NCI-H2196 treated with DMSO at 0.1 percent for 48 hours (cell line): ENCODE measurements around the gene ABCD1.
"Not testable (repeated sequence)": the region's sequence is repeated elsewhere in the genome, so short reads cannot be mapped to it uniquely, and the experiment has no call there.

Source experiments
- DNase-seq: peaks from one replicate; lab custom pipeline; 2025; ENCODE audit not compliant: unreplicated experiment; lab: John Stamatoyannopoulos, UW

Gene ABCD1

DNA sequence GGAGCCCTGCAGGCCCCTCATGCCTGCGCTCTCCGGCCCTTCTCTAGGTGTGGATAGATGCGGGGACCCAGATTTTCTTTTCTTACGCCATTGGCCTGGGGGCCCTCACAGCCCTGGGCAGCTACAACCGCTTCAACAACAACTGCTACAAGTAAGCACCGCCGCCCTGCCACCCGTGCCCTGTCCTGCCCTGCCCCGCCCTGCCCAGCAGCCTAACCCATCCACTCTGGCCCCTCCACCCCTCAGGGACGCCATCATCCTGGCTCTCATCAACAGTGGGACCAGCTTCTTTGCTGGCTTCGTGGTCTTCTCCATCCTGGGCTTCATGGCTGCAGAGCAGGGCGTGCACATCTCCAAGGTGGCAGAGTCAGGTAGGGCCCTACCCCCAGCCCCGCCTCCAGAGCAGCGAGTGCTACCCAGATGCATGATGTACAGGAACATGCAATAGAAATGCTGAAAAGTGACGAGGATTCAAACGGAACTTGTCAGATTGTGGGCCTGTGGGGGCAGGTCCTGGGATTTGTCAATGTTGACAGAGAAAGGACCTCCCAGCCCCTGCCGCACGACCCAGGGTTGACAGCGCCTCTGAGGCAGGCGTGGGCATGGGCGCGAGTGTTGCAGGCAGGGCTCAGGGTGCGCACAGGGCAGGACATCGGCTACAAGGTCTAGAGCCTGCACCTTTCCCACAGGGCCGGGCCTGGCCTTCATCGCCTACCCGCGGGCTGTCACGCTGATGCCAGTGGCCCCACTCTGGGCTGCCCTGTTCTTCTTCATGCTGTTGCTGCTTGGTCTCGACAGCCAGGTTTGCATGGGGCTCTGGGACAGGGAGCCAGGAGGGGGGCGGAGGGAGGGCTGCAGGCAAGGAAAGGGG is 31.2 kb upstream of the ABCD1 start:
- no peak for DNase-seq

DNA sequence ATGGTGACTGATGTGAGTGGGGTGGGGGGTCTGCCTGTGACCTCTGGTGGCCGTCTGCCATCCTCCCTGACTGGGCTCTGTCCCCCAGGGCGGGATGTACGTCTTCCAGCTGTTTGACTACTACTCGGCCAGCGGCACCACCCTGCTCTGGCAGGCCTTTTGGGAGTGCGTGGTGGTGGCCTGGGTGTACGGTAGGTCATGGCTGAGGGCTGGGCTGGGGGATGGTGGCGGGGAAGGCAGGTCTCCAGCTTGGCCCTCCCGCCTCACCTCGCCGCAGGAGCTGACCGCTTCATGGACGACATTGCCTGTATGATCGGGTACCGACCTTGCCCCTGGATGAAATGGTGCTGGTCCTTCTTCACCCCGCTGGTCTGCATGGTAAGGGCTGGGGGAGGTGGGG is 30.4 kb upstream of the ABCD1 start:
- DNase-seq = not testable (repeated sequence)

DNA sequence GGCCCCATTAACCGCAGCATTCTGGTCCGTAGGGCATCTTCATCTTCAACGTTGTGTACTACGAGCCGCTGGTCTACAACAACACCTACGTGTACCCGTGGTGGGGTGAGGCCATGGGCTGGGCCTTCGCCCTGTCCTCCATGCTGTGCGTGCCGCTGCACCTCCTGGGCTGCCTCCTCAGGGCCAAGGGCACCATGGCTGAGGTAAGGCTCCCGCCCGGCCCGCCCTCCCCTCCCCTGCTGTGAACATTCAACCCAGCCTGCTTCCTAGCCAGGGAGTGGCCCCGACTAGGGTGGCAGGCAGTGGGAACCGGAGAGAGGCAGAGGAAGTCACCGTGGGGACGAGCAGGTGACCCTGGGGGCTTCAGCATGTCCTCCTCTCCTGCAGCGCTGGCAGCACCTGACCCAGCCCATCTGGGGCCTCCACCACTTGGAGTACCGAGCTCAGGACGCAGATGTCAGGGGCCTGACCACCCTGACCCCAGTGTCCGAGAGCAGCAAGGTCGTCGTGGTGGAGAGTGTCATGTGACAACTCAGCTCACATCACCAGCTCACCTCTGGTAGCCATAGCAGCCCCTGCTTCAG is 29.9 kb upstream of the ABCD1 start:
- DNase-seq = no peak

DNA sequence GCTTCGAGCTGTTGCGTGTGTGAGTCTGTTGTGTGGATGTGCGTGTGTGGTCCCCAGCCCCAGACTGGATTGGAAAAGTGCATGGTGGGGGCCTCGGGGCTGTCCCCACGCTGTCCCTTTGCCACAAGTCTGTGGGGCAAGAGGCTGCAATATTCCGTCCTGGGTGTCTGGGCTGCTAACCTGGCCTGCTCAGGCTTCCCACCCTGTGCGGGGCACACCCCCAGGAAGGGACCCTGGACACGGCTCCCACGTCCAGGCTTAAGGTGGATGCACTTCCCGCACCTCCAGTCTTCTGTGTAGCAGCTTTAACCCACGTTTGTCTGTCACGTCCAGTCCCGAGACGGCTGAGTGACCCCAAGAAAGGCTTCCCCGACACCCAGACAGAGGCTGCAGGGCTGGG is 28.6 kb upstream of the ABCD1 start:
- DNase-seq = no peak

DNA sequence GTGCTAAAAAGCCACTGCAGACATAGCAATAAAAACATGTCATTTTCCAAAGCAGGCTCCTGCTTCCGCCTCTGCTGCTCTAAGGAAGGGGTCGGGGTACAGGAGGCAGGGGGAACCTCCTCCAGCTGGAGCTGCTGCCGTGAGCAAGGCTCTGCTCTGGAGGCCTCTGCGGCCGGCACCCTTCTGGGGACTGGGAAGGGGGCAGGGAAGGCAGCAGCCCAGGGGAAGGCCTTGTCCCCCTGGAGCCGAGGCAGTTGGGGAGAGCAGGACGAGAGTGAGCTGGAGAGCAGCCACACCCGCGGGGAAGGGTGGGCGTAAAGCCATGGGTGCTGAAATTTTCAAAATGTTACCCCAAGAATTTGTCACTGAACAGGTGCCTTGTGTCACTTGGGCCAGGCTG is 28.1 kb upstream of the ABCD1 start:
- not testable (repeated sequence) for DNase-seq

DNA sequence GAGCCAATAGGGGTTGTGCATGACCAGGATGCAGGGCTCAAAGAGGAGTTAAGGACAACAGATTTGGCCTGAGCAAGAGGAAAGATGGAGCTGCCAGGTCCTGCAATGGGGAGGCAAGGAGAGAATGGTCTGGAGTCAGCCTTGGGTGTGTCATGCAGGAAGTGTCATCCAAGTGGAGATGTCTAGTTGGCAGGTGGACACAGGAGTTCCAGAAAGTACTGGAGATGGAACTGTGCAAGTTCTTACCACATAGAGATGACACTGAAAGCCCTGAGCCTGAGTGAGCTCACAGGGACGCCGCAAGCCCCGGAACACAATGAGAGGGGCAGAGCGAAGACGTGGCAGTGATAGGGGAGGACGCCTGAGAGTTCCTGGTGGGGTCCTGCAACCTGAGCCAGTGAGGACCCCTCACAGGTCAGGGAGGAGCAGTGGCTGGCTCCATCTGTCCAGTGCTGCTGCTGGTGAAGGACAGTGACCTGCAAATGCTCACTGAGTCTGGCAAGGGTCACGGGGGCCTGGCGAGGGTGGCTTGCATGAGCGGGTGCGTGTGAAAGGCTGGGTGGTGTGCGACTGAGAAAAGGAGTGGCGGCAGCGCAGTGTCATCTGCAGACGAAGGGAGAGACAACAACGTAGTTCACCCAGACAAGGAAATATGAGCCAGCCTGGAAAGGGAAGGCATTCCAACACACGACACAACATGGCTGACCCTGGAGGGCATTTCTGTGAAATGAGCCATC is 27.5 kb upstream of the ABCD1 start:
- not testable (repeated sequence) for DNase-seq

DNA sequence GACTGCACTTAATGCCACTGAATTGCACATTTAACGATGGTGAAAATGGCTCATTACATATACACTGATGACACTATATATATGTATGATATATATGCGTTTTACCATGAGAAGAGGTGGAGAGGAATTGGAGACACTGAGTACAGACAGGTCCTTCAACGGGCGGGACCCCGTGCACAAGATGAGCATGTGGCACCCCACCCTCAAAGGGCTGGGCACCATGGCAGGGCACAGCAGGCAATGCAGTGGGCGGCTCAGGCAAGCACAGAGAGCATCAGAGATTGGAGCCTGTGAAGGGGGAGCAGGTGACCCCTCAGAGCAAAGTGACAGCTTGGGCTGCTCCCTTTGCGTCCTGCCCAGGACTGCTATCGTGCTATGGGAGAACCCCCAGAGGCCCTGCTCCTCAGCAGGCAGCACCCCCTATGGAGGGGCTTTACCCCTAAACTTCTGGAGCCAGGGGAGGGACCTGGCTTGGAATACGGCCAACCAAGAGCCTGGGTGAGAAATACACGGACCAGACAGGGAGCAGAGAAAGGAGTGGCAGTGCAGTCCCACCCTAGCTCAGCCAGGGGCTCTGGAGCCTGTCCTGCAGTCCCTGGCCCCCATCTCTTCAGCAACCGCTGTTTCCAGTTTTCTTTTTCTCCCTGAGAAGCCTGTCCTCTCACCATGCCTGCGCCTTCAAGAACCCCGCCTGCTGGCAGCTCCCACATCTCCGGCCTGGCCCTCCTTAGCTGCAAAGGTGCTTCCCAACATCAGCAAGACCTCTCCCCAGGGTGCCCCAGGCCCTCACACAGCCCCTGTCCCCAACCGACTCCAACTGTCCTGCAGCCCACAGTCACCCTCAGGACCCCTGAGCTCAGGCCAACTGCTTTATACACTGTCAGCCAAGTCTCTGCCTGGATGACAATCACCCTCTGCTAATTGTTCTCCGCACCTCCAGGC is 26.5 kb upstream of the ABCD1 start:
- no peak for DNase-seq

DNA sequence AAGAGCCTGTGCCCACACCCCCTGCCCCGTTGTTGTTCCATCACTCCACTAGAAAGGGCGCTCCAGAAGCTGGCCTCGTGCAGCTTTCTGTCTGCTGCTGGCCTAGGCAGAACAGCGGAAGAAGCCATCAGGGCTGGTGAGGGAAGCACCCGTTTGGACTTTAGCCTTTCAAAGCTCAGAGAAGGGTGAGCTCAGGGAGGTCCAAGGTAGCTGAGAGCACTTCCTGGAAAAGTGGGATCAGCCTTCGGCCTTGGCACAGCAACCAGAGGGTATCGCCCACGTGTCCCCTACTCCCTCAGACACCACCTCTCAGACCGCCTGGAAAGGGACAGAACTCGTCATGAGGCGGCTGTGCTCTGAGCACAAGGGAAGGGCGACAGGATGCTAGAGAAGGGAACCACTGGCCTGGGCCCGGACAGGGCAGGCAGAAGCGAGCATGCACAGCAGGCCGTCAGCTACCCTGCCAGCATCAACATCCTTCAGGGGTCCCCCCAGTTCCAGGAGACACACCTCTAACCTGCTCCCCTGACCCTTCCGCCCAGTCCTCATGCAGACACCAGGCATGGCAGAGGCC is 25.4 kb upstream of the ABCD1 start:
- DNase-seq = not testable (repeated sequence)

DNA sequence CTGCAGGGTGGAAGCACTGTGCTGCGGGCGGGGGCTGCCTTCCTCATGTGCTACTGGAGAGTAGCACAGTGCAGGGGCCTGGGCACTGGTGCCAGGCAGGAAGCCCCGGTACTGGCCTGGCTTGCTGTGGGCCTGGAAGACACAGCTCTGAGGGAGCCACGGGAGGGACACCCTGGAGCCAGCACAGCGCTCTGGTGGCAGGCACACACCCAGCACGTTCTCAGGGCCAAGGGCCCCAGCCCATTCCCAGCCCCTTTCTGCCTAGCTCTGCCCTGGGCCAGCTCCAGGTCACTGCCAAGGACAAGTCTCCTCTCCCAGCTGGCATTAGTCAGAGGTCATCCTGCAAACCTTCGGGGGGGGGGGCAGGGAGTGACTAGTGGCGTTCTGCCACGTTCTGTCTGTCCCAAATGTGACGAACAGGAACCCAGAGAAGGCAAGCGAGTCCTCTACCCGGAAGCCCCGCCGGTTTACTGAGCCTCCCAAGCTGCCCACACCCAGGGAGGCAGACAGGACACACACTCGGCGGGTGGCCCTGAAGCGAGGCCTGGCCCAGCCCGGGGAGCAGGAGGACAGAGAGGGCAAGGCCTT is 24.8 kb upstream of the ABCD1 start:
- DNase-seq = not testable (repeated sequence)

DNA sequence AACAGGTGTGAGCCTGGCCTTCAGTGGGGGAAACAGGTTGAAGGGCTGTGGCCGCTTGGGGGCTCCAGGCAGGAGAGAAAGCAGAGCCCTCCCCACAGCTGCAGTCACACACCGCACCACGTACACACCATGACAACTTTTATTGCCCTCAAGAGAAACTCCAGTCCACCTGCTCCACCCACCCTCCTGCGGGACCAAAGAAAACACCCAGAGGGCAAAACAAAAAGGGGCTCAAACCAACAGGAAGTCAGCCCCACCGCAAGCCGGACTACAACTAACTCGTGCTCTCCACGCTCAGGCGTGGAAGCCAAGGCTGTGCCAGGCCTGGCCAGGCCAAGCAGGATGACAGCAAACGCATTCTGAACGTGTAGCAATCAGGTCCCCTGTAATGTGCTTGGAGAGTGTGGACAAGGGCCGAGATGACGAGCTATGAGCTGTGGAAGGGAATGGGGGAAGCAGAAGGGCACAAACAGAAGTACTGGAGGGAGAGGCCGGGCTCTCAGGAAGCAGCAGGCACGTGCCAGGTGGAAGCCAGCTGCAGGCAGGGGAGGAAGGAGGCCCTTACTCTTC is 24.2 kb upstream of the ABCD1 start:
- no peak for DNase-seq

DNA sequence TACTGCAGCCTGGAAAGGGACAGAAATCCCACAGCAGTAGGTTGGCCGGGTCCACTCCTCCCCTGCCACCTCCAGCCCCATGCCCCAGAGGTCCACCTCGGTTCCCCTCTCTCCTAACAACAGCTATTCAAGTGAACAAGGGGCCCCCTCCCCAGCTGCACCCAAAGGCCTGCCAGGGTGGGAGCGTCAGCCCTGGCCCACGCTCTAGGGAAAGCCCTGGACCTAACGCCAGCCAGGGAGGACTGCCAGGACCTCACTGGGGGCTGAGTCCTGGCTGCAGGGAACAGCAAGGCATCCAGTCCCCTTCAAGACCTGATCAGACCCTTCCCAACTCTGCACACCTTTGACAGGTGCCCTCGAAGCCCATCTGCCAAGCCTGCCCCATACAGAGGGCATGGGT is 23.7 kb upstream of the ABCD1 start:
- no peak for DNase-seq

DNA sequence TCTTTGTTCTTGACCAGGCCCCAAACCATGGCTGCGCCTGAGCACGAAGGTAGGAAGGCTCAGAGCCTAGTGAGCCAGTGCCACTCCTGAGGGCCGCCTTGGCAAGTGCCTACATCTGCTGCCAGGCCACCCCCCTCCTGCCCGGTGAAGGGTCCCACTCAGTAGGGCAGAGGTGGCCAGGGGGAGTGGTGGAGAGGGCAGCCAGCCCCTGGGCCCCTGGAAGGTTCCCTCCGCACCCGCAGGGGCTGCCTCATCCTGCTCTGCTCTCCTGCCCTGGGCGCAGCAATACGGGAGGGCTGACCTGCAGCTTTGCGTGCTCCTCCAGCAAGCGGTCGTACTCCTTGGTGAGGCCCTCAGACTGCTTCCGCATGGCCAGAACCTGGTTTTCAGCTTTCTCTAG is 22.9 kb upstream of the ABCD1 start:
- no peak for DNase-seq

DNA sequence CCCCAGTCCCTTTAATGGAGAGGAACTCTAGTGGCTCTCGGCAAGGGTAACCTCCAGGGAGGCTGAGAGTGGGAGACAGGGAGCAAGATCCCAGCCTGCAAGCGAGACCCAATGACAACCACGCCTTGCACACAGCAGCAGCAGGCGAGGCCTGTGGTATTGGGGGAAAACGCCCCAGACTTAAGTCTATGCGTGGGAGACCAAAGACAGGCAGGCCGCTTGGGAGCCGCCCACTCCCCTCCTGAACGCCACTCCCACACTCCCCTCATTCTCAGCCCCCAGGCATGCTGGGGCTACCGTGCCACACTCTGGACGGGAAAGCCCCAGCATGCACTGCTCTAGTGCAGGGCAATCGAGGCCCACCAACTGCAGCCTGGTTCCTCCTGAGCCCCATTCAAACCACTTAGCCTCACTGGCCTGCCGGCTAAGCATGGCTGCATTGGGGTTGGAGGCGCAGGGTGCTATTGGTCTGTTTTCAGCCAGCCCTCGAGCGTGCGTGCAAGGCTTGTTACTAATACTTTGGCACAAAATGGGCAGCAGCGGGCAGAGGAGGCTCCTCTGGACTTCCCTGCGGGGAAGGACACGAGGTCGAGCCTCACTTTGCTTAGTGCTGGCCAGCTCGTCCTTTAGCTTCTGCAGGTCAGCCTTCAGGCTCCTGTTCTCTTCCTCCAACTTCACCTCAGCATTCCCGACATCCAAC is 22.2 kb upstream of the ABCD1 start:
- DNase-seq = no peak

DNA sequence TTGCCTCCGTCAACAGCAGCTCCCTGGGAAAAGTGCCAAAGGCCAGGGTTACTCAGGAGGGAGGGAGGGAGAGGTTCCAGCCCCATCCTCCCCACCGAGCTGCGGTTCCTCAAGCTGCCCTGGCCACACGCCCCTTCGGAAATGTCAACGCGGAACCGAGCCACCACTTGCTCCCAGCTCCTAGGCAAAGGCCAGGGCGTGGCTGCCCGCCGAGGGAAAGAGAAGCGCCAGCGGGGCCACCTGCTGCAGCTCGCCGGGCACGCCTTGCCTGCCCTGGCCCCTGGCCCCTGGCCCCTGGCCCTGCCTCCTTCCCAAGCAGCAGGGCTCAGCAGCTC is 21.7 kb upstream of the ABCD1 start:
- DNase-seq = no peak

DNA sequence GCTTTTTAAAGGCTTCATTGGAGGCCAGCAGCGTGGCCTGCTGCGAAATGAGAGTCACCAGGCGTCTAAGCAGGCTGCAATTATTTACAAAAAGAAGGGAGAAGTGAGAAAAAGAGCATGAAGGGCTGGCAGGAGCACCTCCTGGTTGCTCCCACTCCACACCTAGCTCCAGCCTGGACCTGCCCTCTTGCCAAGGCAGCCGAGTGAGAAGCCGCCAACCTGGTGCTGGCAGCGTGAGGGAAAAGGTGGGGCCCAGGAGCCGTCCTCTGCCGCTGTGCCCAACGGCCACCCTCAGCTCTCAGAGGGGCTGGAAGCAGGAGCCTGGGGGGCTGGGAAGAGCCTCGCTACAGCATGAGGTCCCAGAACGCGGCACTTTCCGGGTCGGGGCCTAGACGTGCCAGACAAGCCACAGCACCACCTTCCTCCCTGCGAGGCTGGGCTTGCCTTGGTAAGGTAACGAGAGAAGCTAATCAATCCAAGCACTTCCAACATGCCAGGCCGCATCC is 20.6 kb upstream of the ABCD1 start:
- DNase-seq = no peak

DNA sequence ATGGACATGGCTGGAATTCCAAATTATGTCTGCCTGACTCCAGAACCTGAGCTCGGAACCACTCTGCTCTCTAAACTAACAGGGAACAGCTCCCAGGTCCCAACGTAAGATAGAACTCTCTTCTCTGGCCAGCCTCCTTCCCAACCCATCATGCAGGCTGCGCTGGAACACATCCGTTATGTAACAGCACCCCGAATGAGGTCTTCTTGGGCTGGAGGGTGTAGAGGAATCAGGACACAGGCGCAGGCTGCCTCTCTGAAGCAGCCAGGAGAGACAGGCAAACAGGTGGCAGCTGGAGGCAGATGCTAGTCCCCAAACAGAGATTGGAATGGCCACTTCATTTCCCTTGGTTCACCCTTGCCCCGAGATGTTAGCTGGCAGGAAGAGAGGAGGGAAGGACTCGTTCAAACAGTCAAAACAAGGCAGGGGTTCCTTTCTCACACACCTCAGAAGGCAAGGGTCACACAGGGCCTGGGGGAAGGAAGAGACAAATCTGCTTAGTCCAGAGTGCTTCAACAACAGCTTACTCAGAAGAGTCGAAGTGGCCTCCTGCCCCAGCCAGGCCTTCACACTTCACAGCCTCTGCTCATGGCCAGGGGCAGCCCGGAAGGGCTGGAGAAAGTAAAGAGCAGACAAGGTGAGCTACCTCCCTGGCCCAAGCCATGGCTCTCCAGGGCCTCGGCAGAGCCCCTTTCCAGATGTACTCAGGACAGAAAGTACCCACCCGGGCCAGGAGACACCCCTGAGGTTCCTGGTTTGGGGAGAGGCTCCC is 19.8 kb upstream of the ABCD1 start:
- DNase-seq = not testable (repeated sequence)

DNA sequence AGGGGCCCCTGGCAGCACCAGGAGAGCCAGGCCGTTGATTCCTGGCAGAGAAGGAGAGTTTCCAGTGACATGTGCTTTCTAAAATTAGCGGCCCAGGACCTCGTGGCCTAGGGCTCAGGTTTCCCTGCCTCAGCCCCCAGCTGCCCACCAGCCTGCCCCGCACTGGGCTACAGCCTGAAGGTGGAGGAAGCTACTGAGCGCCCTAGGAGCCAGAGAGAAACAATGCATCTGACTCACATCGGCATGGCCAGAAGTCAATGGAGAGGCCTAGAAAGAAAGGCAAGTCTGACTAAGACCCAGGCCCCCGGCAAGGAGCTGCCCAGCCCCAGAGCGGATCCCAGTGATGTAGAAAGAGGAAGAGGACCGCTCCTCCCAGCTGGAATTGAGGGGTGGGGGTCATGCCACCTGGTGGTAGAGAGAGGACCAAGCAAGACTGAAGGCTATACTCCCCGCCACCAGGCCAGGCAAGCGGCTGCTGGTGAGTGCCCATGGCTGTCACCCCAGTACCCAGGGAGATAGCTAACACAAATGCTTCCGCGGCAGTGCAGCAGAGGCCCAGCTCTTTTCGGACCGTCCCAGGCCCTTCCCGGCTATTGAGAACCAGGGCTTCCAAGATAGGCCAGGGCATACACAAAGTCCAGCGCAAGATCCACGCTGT is 19.1 kb upstream of the ABCD1 start:
- not testable (repeated sequence) for DNase-seq

DNA sequence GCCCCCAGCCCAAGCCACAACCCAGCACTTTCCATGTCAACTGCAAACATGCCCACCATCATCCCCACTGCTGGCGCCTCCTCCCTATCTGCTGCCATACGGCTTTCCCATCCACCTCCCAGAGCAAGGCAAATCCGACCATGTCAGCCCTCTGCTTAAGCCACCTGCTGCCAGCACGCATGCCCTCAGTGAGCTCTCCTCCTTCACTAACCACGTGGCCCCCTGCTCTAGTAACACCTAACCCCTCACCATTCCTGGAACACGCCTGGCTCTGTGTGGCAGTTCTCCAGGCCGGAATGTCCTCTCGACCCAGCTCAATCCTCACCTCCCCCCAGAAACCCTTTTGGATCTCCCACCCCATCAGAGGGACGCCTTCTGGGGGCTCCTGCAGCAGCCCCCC is 17.9 kb upstream of the ABCD1 start:
- no peak for DNase-seq
